Loucy (cell line): ENCODE results near the gene MCCC2.

Experiments
- EZH2phosphoT487 ChIP-seq: fragments of 200-600 bp; IDR thresholded peaks from 2 replicates; pipeline ENCODE4 v1.6.1; 2018; ENCODE audit warnings: antibody characterized with exemption, mild to moderate bottlenecking, moderate library complexity, borderline replicate concordance
- TF ChIP-seq, protein P1 (sequence below): fragments of 200-600 bp; sonication (generic); conservative IDR thresholded peaks from 2 replicates; pipeline ENCODE4 v1.5.1; 2014; ENCODE audit warnings: mild to moderate bottlenecking, antibody characterized with exemption, low read length

GRCh38 chr5:71631070-71631469 lies 43.9 kb downstream of the MCCC2 start:
- TF ChIP-seq, protein P1, sequence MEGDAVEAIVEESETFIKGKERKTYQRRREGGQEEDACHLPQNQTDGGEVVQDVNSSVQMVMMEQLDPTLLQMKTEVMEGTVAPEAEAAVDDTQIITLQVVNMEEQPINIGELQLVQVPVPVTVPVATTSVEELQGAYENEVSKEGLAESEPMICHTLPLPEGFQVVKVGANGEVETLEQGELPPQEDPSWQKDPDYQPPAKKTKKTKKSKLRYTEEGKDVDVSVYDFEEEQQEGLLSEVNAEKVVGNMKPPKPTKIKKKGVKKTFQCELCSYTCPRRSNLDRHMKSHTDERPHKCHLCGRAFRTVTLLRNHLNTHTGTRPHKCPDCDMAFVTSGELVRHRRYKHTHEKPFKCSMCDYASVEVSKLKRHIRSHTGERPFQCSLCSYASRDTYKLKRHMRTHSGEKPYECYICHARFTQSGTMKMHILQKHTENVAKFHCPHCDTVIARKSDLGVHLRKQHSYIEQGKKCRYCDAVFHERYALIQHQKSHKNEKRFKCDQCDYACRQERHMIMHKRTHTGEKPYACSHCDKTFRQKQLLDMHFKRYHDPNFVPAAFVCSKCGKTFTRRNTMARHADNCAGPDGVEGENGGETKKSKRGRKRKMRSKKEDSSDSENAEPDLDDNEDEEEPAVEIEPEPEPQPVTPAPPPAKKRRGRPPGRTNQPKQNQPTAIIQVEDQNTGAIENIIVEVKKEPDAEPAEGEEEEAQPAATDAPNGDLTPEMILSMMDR: no peak
- TF ChIP-seq EZH2phosphoT487: no peak
